ENCODE results near the gene DSP.

- no peak for TF ChIP-seq CTCF (IDR thresholded peaks at IDR 0.05; ENCODE audit: low read depth, low read length, missing input control)
- TF ChIP-seq ATF3 (IDR thresholded peaks at IDR 0.05), result no peak
- TF ChIP-seq ZBTB33 (IDR thresholded peaks at IDR 0.05), result no peak
- TF ChIP-seq YY1 (IDR thresholded peaks at IDR 0.05), result no peak
- no peak for TF ChIP-seq JUND (IDR thresholded peaks at IDR 0.05)
- no peak for TF ChIP-seq EGR1 (IDR thresholded peaks at IDR 0.05; ENCODE audit: low read depth in 2 of 2)
- no peak for TF ChIP-seq SP1 (IDR thresholded peaks at IDR 0.05)
- no peak for TF ChIP-seq MAX (IDR thresholded peaks at IDR 0.05)
- no peak for TF ChIP-seq GABPA (IDR thresholded peaks at IDR 0.05 in 1 of 2, conservative IDR thresholded peaks at IDR 0.05 in 1 of 2)
- no peak for TF ChIP-seq TAF1 (conservative IDR thresholded peaks at IDR 0.05)
- no peak for TF ChIP-seq RAD21 (IDR thresholded peaks at IDR 0.05)
- no peak for TF ChIP-seq REST (IDR thresholded peaks at IDR 0.05)
- no peak for TF ChIP-seq HNF4G (IDR thresholded peaks at IDR 0.05)
- TF ChIP-seq FOXA1 (IDR thresholded peaks at IDR 0.05), result no peak
These were observed 5.8 kb downstream of the DSP start for GRCh38 chr6:7547315-7547714.

Data from liver (tissue), 3 donors.